ENCODE data around the gene CRY2.

Gene CRY2

GRCh38 chr11:45846974-45847910 lies at the start of gene CRY2:
Gene CRY2, plus strand, starts transcription at chr11:45847475. Its CDS starts 16 bp downstream, at chr11:45847491.
- TF ChIP-seq CTCF (IDR thresholded peaks at IDR 0.05) (no peak), ZFX (IDR thresholded peaks at IDR 0.05; ENCODE audit: borderline replicate concordance) (no peak)
- peak within 1 kb of the TSS; percentile 68 for H3K27ac ChIP-seq

GRCh38 chr11:45798793-45799441 lies 48.4 kb upstream of the CRY2 start:
- H3K27ac ChIP-seq = no peak overlapping the region
- TF ChIP-seq CTCF (IDR thresholded peaks at IDR 0.05) (no peak), ZFX (IDR thresholded peaks at IDR 0.05; ENCODE audit: borderline replicate concordance) (no peak)

- H3K27ac ChIP-seq = no peak overlapping the region
- TF ChIP-seq CTCF (IDR thresholded peaks at IDR 0.05) = no peak
- TF ChIP-seq ZFX (IDR thresholded peaks at IDR 0.05; ENCODE audit: borderline replicate concordance) = no peak
Measured at GRCh38 chr11:45799562-45799961, 47.7 kb upstream of the CRY2 start.

GRCh38 chr11:45800261-45800660 lies 47.0 kb upstream of the CRY2 start:
- no peak for TF ChIP-seq ZFX (IDR thresholded peaks at IDR 0.05; ENCODE audit: borderline replicate concordance)
- no peak for TF ChIP-seq CTCF (IDR thresholded peaks at IDR 0.05)
- H3K27ac ChIP-seq = no peak overlapping the region

- TF ChIP-seq ZFX (IDR thresholded peaks at IDR 0.05; ENCODE audit: borderline replicate concordance) = no peak
- TF ChIP-seq CTCF (IDR thresholded peaks at IDR 0.05) = no peak
- H3K27ac ChIP-seq = no peak overlapping the region
Measured at GRCh38 chr11:45801723-45802315, 45.5 kb upstream of the CRY2 start.

DNA sequence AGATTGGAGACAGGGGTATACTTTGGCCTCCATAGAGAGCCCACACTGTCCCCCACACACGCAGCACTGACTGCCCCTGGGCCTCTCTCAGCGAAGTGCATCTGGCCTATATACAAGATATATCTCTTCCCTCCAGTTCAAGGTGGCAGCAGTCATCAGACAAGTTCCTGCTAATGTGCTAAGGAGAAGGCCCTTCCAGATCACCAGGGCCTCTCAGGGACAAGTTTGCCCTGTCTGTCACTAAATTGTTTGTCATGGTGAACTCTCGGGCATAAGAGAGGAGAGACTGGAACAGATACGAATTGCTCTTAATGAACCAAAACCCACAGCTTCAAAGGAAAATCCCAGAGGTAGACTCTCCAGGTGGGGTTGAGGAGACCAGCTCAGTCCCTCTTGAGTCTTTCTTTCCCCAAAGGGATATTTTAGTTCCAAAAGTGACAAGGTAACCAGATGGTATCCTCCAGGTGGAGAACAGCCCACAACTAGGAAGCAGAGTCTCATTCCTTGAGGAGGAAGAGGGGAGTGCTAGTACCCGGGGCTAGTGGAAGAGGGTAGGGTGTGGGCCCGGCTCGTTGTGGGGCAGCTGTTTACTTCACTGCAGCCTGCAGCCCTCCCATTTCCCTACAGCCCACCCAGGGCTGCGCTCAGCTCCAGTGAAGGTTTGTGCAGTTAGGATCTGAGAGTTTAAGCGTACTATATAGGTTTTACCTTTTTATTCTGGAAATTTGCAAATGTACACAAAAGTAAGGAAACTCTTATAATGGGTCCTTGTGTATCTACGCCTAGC lies 44.6 kb upstream of the CRY2 start:
- no peak for TF ChIP-seq ZFX (IDR thresholded peaks at IDR 0.05; ENCODE audit: borderline replicate concordance)
- TF ChIP-seq CTCF (IDR thresholded peaks at IDR 0.05) = no peak
- no peak overlapping the region for H3K27ac ChIP-seq
